Activated gamma-delta T cell treated with Interleukin-2 at 50 U/mL for 16 hours (primary cell): ENCODE measurements around the gene SEL1L3.
"Not testable (repeated sequence)": the region's sequence is repeated elsewhere in the genome, so short reads cannot be mapped to it uniquely, and the experiment has no call there.

Source experiments
- DNase-seq: peaks from one replicate; pipeline ENCODE4 v3.0.0-alpha.2; 2020

SEL1L3 gene

DNA sequence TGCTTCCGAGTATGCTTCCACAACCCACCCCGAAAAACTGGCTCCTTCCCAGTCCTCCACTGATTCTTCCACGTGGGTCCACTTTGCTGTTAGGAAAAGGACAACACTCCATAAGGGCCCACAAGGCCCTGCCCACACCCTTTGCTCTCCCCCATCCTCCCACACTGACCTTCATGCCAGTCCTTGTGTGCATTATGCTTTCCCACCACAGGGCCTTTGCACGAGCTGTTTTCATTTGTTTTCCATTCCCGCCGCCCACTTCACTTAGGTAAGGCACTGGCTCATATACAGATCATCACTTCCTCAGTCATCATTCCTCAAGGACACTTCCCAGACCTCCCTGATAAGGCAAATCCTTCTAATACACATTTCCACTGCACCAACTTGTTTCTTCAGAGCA, 16.8 kb upstream of the SEL1L3 start:
- DNase-seq, result no peak

DNA sequence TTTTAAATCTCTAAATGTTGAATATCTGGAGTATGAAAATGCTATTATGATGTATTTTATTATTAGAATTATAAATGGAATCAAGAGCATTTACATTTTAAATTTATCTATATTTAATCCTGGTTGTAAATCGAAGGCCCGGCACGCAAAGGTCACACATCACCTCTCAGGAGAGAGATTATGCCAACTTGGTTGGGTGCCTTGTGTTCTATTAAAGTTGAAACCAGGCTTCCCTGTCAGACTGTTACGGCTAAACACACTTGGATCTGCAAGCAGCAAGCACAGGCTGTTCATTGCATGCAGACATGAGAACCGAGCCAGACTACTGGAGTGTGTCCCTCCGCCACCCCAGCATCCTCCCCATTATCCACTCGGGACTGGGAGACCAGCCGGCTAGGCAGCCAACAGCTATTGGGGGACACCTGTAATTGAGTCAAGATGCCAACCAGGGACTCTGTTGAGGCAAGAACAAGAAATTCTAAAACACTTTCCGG, 16.4 kb upstream of the SEL1L3 start:
- no peak for DNase-seq

DNA sequence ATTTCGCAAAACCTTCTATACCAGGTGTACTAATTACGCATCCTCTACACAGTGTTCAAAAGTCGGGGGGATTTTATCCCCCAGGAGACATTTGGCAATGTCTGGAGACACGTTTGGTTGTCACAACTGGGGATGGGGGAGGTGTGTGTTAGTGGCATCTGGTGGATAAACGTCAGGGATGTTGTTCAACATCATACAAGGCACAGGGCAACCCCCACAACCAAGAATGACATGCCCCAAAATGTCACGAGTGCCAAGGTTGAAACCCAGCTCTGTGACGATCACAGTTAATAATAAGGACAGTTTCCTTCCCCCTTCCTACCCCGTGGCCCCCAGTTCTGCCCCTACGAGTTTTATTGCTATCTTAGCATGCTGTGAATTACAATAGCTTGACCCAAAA, 15.9 kb upstream of the SEL1L3 start:
- DNase-seq, result no peak

DNA sequence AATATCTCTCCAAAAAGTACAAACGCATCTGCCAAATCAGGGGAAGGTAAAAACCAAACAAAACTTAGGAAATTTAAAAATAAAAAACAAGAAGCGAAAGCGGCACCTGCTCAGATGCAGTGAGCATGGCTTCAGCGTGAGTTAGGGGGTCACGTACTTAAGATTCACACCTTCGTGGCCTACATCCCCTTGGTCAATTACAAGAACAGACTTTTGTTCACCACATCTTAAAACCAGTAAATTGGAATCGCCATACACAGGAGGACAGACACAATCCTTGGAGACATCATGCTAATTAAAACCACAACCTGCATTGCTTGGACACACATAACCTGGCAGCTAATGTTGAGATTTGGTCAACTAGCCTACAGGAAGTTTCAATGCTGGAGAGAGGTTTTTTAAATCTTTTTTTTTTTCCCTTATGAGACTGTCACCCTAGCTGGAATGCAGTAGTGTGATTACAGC, 12.5 kb upstream of the SEL1L3 start:
- no peak for DNase-seq

DNA sequence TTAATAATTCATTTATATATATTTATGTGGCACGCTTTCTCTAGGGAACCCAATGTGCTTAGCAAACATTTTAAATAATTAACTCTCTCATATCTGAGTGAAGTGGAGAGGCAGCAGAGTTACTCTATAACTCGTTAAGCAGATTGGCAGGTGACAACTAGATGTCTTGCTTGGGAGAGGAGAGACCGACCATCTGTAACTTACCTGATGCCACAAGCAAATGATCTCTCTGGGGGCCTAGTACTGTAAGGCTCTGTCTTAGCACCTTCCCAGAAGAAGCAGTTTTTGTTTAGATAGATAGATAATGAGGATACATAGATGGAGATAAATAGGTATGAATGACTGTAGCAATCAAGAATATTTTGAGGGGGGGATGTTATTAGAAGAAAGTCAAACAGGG, 11.9 kb upstream of the SEL1L3 start:
- no peak for DNase-seq

DNA sequence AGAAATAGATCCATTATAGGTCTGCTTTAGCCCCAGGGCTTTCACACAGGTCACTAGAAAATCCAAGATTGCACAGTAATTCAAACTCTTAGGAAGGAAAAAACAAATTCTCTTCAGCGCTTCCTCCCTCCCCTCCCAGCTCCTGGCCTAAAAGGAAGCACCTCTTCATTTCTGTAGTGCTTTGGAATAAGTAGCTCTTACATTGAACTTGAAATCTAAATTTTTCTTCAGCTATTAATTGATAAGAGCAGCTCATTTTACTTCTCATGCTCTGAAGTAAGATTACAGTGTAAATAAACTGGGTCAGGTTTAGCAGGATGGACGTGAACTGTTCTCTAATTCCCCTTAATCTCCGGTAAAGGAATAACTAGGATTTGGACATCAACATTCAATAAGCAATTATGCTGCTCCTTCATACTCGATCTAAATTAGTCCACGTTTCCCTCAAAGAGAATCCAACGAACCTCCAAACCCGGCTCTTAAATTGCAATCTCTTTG, 10.9 kb upstream of the SEL1L3 start:
- DNase-seq, result no peak

DNA sequence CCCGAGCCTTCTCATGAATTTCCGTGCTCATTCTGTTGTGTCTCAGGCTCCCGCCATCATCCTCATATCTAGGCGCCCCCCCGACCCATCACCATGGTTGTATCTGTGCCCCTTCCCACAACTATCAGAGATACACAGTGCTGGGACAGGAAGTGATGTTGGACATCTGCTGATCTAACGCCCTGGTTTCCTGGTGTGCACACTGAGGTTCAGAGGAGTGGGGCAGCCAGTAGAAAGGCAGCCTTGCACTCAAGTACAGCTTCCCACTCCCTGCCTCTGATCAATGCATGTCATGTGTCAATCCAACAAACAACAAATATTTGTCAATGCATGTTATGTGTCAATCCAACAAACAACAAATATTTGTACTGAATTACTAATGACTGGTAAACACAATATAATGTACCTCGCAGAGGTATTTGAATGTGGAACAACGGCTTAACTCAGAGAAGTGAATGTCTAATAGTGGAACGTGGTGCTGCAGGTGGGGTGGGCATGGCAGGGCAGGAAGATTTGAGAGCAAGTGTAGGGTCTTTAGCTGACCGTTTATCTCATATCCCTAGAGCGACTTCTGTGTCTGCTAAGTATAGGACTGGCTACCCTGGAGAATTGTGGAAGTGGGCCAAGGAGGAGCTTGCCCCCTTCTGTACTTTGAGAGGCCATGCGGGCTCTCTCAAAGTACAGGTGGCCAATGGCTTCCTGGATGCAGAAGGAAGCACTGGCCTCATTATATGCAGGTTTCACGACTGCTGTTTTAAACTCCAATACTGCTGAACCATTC, 10.3 kb upstream of the SEL1L3 start:
- no peak for DNase-seq

DNA sequence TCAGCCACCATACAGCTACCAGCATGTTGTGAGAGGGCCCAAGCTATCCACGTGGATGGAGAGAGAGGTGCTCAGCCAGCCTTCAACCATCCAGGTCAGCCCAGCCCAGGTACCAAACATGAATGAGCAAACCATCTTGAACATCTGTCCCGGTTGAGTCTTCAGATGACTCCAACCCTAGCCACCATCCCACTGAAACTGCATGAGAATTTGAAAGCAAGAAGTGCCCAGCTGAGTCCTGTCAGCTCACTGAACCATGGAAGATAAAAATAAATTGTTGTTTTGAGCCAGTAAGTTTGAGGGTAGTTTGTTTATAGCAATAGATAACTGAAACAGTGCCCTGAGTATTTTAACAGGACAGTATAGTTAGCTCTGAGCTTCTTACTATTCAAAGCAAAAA, 7.3 kb upstream of the SEL1L3 start:
- no peak for DNase-seq

DNA sequence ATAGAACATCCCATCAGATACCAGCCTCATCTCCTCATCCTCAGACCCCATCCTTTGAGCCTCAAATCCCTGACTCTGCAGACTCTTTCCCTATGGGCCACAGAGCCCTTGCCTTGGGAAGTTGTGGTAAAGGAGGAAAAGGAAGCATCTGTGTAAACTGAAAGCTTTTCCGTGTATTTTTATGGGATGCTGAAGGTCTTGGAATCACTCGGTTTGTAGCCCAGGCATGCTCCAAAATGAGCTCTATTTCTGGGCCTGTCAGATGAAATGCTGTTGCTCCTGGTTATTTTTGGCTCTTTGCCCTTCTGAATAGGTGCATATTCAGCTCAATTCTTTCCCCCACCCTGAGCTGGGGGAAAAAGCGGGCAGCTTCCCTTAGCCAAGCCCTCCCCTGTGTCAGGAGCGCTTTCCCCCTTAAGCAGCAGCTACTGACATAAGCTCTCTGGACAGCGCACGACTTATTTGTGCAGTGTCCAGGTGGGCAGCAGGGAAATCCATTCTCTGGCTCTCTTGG, 5.0 kb upstream of the SEL1L3 start:
- no peak for DNase-seq

DNA sequence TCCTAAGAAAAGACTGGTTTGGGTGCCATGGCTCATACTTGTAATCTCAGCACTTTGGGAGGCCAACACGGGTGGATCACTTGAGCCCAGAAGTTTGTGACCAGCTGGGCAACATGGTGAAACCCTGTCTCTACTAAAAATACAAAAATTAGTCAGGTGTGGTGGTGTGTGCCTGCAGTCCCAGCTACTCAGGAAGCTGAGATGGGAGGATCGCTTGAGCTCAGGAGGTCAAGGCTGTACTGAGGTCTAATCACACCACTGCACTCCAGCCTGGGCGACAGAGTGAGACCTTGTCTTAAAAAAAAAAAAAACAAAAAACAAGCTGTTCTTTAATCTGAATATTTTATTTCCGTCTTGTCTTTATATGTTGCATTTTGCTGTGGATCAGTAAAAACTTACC, 3.6 kb upstream of the SEL1L3 start:
- DNase-seq, result not testable (repeated sequence)

DNA sequence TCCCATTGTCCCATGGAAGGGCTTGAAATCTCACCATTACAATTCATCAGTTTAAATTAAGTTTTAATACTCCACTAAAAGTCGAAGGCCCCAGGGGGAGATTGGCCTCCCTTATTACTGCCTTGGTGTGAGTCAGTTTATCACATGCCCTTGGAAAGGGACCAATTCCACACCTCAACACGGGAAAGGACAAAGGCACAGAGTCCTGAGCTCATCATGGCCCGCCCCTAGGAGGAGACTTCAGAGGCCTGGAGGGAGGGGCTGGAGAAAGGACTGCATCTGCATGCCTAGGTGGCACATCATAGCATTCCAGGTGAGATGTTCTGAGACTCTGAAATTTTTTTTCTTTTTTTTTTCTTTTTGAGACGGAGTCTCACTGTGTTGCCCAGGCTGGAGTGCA, 2.8 kb upstream of the SEL1L3 start:
- DNase-seq, result no peak

DNA sequence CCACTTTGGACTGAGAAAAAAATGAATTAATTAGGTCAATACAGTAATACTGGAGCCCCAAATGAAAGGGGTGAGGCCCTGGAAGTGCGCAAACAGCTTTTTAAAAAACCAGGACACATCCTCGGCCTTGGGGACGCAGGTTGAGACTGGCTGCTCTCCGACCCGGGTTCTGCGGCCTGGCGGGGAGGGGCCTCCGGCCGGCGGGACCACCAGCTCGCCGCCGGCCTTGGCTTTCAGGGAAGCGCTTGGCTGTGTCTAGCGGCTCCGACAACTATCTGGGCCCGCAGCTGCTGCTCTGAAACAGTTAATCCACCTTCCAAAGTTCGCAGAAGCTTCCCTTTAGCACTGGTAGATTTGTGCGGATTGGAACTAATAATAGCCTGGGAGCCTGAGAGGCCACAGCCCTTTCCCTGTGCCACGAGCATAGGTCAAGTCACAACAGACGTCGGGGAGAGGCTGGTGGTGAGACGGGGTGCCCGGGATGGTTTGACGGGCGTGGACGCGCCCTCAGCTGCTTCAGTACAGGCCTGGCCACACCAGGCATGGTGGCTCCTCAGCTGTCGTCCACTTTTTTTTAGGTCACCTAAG, 1.1 kb upstream of the SEL1L3 start:
- DNase-seq, result no peak

DNA sequence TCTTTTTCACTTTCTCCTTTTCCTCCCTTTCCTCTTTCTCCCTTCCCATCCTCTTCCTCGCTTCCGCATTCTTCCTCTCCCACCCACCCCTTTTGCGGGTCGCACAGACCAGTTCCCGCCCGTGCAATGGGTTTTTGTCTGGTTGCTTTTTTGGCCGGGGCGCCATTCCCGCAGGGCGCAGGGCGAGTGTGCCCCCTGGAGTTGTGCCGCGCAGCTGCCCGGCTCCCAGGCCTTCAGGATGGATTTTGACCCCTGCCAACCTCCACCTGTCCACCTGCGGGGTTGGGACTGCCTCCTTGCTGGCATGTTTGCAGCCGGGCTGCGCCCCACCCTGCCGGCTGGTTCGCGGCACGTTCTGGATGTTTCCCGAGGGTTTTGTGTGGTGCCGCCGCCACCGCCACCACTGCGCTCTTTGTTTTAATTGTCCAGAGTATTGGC, 578 bp upstream of the SEL1L3 start:
- no peak for DNase-seq

DNA sequence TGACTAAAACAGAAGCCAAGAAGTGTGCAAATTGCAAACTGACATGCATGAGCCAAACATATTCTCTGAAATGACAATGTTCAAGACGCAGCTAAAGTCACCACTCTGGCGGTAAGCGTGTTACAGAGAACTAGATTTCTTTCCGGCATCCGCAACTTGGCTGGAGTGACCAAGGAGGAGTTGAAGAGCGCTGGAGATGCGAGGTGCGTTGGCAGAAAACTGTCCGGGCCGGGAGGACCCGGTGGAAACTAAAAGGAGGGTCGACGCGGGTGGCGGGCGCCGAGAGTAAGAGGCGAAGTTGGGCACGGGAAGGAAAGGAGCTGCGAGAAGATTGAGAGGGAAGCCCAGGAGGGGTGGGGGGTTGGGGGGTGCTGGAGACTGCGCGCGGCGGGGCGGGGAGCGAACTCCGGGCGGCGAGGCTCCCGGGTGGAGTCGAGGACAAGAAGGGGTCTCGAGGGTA, 807 bp downstream of the SEL1L3 start:
- DNase-seq, result peak; percentile 11

DNA sequence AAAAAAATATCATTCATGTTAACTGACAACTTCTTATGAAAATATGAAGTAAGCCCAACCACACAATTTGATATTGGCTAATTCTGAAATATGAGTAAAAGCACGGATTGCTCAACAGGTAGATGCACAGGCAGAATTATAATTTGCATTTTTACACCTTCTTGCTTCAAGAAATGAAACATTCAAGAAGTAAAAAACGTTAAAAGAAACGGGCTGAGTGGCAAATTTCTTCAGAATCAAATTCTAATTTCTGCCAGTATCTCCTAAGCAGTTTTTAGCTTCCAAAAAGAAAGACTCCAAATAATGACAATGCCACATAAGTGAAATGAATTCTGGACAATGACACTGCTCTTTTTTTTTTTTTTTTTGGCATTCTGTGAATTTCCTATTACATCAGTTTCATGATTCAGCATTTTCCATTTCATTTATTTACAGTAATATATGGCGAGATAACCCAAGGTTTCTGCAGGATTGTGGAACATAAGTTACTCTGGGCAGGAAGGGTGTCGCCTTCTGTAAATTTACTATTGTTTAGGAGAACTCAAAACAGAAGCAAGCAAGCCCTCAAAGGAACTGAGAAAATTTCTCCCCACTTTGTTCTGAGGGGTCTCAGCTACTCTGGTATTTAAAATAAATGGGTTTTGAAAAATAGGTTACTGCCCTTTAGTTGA, 1.4 kb downstream of the SEL1L3 start:
- no peak for DNase-seq

DNA sequence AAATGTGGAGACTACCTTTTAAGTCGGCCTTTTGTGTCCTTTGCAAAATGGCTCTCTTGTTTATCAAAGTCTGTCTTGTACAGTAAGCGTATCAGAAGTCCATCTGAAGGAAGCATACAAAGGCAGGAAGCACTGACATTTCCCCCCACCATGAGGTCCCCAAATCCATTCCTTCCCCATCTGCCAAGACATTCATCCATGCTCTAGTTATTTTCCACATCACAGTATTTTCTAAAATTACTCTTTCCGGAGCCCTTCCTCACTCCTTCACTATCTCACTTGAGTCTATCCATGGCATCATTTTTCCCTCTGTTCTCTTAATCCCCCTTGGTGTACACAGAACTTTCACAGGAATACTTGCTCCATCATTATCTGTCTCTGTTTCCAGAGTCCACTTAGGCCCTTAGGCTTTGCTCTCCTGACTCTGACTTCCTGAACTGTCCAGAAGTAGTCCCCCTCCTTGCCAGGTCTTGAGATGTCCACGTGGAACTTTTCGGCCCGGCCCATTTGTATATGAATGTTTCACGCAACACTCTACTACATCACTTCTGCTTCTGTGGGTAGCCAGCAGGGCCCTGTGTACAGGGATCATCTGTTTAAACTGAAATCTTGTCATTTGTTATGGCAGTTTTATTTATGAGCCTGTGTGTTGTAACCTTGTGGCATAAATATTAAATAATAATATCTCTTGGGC, 2.1 kb downstream of the SEL1L3 start:
- DNase-seq, result no peak

DNA sequence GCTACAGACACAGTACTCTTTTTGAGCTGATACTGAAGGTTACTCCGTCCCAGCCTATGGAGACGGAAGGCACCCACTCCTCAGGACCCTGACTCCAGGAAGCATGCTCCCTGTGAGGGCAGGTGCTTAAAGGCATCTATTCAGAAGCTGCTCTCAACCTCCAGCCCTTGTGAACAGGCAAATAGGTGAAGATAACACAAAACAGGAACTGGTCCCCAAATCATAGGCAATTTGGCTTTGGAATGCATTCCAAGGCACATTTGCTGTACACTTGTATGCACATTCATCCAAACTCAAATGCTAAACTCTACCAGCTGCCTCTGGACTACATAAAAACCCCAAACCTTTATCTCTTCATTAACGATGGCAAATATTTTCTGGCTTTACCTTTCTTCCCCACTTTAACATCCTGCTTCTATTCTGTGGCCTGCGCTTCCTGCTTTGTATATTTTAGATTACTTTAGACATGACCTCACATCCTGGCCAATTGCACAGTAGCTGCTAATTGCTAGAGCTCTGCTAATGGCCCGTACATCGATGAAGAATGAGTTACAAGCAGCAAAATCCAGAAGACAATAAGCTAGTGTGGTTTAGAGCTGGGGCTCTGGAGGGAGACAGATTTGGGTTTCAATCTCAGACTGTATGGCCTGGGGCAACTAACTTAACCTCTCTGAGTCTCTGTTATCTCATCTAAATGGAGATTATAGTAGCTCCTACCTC, 3.2 kb downstream of the SEL1L3 start:
- peak; percentile 39 for DNase-seq

DNA sequence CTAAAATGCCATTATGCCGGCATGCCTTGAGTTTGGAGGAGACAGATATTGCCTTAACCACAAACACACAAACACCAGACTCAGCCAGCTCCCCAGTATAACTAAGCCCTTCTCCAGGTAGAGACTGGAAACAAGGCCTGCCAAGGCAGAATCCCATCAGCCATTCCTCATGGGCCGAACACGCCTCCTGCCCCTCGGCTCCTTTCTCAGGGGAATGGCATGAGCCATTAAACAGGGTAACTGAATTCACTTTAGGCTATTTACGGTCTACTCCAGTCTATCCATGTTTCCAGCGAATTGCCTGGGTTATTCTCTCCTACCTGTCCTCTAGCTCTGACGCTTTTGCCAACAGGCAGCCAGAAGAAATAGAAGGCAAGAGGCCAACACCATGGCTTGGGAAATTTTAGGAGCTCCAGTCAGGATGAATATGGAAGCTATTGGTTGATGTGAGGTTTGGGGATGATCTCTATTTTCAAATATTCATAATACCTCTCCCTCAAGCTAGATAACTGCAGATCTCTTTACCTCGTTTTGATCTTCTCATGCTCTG, 4.9 kb downstream of the SEL1L3 start:
- no peak for DNase-seq

DNA sequence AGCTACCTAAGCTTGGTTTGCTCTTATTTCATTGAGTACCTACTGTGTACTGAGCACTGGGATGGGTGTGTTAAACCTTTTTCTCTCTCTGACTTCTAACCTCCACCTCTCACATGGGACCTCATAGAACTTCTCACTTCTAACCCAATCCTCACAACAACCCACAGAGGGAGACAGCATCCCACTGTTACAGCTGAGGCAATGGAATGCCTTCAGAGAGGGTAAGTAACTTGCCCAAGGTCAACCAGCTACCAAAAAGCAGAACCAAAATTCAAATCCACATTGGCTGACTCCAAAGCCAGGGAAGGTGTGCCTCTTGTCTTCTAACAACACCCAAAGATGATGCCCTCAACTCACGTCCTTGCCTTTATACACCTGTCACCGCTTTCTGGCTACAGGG, 5.4 kb downstream of the SEL1L3 start:
- DNase-seq, result no peak

DNA sequence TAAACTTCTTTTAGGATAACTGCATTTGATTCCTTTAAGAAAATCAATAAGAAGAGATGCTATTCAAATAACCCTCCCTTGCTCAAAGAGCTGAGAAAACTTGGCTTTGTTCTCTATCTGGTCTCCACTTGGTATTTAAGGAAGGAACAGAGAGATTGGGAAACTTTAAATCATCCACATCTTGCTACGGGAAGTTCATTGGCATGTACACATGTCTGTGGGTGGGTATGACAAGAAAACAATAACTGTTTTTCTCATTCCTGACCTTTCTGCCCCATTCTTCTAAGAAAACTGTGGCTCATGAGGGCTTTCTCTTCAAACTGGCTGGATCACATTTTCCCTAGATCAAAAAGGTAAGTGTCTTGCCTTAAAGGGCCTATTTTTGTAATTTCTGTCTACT, 6.0 kb downstream of the SEL1L3 start:
- no peak for DNase-seq

DNA sequence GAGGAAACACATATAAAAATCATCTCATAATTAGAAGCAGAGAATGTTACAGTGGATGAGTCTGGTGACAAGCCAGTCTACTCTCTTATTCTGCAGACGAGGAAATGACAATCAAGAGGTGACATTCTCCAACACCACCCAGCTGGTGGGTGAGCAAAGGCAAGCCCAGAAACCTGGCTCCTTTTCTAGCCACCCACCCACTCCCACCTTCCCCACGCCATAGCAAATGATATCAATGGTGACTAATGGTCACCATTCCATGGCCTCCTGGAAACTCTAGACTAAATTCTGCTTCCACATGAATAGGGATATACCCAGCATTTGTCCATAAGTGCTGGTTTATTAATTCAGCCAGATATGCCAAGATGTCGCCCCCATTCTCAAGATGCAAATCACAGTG, 10.7 kb downstream of the SEL1L3 start:
- no peak for DNase-seq

DNA sequence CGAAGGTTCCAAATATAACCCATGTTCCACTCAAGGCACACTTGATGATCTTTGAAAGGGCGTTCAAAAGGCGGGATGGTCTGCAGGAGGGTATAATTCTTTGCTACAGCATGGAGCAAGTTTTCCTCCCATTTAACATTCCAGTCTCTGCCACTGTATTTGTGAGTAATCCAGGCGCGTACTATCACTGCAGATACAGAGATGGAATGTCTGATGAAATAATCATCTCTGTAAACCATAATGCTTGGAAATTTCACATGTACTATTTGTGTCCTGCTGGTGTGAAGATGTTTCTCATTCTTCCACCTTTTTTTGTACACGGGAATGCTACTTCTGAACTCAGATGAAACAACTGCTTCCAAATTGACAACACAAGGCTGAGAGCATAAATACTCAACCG, 15.5 kb downstream of the SEL1L3 start:
- no peak for DNase-seq
